GM19324 (cell line): ENCODE data around the gene FAM193A.
A peak's percentile ranks its signal among the peaks of the same experiment; 100 is the strongest.
"Not testable (repeated sequence)": the region's sequence is repeated elsewhere in the genome, so short reads cannot be mapped to it uniquely, and the experiment has no call there.

Experiments used
- ATAC-seq: cut with Tn5 transposase; IDR thresholded peaks from one replicate; pipeline ENCODE4 v1.9.1; 2021; ENCODE audit warnings: mild to moderate bottlenecking, moderate library complexity; ENCODE audit not compliant: unreplicated experiment, low FRiP score

The FAM193A gene

DNA sequence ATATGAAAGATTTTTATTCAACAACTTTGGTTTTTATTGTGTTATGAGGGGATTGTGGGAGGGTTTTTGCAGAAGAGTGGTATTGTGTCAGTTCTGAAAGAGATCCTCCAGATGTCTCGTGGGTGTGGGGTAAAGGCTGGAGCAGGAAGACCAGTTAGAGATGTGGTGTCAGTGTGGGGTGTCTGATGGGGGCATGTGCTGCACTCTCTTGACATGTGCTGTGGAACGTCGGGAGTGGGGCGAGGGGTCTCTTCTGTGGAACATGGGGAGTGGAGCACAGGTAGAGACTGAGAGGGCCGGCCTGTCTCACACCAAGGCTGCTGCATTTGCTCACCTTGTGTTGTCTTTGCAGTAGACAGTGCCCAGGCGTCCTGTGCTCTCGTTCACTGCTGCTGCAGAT, 37.6 kb downstream of the FAM193A start:
- ATAC-seq, result no peak

DNA sequence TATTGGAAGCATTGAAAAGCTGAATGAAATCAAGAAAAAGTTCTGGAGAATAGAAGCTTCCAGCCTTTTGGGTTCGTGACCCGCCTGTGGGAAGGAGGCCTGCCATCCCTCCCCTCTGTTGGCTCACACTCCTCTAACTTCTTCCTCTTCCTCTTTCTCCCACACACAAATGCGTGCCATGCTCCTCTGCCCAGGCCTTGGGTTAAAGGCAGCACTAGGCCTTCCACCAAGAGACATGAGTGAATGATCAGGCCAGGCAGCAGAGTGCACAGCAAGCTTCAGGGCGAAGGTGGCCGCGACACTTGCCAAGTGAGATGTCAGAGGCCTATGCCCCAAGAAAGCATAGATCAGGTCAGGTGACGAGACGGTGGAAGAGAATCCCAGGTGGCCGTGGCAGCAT, 38.4 kb downstream of the FAM193A start:
- ATAC-seq, result no peak

GRCh38 chr4:2576290-2576689, 39.8 kb downstream of the FAM193A start:
- ATAC-seq, result no peak

DNA sequence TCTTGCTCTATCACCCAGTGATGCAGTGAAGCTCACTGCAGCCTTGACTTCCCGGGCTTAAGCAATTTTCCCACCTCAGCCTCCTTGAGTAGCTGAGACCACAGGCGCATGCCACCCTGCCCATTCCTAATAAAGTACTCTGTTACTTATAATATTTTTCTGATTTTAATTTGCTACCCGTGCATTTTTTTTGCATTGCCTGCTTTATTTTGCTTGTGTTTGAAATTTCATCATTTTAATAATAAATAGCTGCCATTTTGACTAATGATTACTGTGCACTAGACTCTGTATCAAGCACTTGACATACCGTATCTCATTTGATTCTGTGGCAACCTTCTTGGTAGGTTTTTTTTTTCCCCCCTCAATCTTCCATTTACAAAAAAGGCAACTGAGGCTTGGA, 41.7 kb downstream of the FAM193A start:
- ATAC-seq, result no peak

DNA sequence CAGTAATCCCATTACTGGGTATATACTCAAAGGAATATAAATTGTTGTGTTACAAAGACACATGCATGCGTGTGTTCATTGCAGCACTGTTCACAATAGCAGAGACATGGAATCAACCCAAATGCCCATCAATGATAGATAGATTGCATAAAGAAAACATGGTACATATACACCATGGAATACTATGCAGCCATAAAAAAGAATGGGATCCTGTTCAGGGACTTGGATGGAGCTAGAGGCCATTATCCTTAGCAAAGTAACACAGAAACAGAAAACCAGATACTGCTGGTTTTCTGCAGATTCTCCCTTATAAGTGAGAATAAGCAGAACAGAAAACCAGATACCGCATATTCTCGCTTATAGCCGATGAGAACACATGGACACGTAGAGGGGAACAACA, 43.5 kb downstream of the FAM193A start:
- no peak for ATAC-seq

DNA sequence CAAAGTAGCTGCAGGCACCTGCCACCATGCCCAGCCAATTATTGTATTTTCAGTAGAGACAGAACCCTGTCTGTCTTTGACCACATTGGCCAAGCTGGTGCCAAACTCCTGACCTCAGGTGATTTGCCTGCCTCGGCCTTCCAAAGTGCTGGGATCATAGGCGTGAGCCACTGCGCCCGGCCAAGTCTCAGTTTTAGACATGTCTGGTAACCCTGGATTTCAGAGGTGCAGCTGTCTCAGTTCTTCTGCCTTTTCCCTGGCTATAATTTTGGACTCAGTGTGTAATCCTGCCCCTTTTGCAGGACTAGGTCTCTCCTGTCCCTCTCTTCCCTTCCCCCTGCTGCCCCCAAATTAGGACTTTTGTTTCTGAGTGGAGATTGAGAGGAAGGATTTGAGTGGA, 46.6 kb downstream of the FAM193A start:
- no peak for ATAC-seq

- ATAC-seq, result no peak
Observed at GRCh38 chr4:2583517-2583916, 47.1 kb downstream of the FAM193A start.

DNA sequence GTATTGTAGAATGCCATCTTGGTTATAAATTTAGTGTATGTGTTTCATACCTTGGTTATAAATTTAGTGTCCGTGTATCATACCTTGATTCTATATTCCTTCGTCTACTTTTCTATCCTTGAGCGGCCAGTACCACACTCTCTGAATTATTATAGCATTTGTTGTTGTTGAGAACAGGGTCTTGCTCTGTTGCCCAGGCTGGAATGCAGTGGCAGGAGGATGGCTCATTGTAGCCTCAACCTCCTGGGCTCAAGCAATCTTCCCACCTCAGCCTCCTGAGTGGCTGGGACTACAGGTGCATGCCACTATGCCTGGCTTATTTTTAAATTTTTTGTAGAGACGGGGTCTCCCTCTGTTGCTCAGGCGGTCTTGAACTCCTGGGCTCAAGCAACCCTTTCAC, 50.1 kb downstream of the FAM193A start:
- no peak for ATAC-seq

DNA sequence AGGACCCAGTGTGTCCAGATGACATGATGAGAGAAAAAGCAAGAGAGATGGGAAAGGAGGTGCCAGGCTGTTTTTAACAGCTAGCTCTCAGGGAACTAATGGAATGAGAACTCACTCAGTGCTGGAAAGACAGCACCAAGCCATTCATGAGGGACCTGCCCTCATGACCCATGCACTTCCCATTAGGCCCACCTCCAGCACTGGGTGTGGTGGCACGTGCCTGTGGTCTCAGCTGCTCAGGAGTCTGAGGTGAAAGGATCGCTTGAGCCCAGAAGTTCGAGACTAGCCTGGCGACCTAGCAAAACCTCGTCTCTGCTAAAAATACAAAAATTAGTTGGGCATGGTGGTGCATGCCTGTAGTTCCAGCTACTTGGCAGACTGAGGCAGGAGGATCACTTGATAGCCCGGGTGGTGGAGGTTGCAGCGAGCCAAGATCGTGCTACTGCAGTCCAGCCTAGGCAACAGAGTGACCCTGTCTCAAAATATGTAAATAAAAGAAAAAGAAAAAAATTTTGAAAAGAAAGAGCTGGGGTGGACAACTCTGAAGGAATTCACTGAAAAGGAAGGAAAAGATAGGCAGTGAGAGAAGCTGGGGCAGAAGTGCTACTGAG, 50.9 kb downstream of the FAM193A start:
- ATAC-seq, result no peak

DNA sequence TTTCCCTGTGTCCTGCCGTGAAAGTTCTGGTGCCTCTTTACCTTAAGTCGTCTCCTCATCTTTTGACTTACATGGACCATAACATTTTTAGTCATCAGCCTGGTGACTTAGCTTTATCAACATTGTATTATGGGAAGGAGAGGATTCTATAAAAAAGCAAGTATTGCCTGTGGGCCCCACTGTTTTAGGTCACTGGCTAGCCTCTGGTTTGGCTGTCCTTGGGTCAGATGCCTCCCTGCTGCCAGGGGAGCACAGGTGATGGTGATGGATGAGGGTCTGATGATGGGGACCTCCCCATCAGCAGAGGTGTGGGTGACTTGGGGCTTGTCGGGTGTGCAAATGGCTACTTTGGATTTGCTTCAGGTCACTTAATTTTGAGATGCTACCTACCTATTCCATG, 51.8 kb downstream of the FAM193A start:
- ATAC-seq, result no peak

GRCh38 chr4:2591189-2591588, 54.7 kb downstream of the FAM193A start:
- ATAC-seq, result no peak

- ATAC-seq, result not testable (repeated sequence)
Observed at GRCh38 chr4:2592014-2592413, 55.6 kb downstream of the FAM193A start.

- no peak for ATAC-seq
Observed at GRCh38 chr4:2592572-2592971, 56.1 kb downstream of the FAM193A start.

- no peak for ATAC-seq
Observed at GRCh38 chr4:2593003-2593402, 56.6 kb downstream of the FAM193A start.

DNA sequence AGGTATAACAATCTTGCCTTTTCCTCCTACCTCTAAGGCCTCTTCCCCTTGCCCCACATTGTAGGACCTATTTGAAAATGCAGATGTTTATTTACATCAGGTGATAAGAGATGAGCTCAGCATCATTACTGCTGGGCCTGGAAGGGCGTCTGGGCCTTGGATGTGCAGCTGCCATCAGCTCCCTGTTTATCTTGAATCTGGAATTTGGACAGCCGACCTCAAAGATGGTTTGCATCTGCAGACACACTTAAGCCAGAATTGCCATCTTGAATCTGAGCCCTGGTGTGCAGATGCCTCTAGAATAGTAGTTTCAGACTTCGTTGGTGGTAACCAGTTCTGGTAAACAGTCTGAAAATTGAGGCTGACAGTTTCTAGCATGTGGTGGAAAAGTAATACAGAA, 59.0 kb downstream of the FAM193A start:
- no peak for ATAC-seq

GRCh38 chr4:2595952-2596552, 59.6 kb downstream of the FAM193A start:
- no peak for ATAC-seq

- ATAC-seq, result no peak
Observed at GRCh38 chr4:2596611-2597010, 60.2 kb downstream of the FAM193A start.

DNA sequence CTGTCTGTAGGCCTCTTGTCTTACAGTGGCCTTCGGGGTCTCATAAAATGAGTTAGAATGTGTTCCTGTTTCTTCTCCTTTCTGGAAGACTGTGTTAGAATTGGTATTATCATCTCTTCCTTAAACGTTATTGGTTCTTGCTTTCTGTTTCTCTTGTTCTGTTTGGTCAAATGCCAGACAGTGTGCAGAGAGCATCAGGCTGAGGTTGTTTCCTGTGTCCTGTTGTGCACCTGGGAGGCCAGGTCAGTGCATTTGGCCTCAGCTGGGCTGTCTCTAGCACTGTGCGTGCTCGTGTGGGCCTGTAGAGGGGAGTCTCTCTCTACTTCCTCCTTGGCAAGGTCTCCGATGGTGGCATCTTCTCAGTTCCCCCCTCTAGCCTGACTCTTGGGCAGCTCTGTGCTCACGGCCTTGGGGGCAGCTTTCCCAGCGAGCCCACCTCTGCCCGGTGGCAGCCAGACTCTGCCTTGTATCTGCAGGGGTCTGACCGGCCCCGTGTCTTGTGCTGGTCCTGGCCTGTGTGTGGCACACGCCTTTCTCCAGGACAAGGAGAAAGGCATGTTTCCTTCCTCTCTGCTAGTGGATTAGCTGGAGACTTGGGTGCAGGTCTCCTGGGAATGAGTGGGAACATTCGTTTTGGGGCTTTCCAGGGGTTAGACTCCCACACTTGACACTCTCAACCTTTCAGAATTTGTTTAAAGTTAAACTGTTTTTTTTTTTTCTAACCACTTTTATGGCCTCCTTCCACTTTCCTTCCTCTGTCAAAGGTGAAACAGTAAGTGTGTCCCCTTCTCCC, 62.3 kb downstream of the FAM193A start:
- peak; percentile 77 for ATAC-seq

GRCh38 chr4:2599304-2599654, 62.8 kb downstream of the FAM193A start:
- ATAC-seq, result no peak

DNA sequence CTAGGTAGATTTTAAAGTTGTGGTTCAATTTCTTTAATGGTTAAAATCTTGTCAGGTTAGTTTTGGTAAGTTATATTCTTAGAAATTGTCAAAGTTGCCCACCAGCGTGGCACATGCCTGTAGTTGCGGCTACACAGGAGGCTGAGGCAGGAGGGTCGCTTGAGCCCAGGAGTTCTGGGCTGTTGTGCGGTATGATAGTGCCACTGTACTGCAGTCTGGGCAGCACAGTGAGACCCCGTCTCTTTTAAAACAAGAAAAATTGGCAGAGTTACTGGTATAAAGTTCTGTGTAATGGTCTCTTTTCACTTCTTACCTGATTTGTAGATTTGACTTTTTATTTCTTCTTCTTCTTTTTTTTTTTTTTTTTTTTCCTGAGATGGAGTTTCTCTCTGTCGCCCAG, 64.4 kb downstream of the FAM193A start:
- ATAC-seq, result no peak

DNA sequence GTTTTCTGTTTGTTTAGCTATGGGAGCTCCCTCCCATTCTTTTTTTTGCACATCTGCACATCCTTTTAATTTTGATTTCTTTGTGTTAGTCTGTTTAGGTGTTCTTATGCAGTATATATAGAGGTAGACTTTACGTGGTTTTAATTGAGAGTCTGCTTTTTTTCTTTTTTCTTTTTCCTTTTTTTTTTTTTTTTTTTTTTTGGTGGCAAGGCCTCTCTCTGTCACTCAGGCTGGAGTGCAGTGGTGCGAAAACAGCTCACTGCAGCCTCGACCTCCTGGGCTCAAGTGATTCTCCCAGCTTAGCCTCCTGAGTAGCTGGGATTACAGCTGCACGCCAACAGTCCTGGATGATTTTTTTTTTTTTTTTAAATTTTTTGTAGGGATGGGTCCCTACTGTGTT, 68.2 kb downstream of the FAM193A start:
- ATAC-seq, result no peak

- no peak for ATAC-seq
Observed at GRCh38 chr4:2606960-2607506, 70.6 kb downstream of the FAM193A start.
